Suprapubic skin (tissue), 4 donors: ENCODE data around the gene GAP43.

ENCODE experiments used
- CTCF ChIP-seq, 2 donors: fragments of 200-600 bp in 1 of 2; fragments of 450-650 bp in 1 of 2; sonication (generic) in 1 of 2; IDR thresholded peaks; one replicate each; pipeline ENCODE4 v1.5.1; 2016 to 2019; ENCODE audit warnings: antibody characterized with exemption in 2 of 2, mild to moderate bottlenecking in 1 of 2, moderate library complexity in 1 of 2
- EP300 ChIP-seq: sonication (generic); formaldehyde crosslinking; IDR thresholded peaks from one replicate; pipeline ENCODE4 v1.6.1; 2017; ENCODE audit warnings: antibody characterized with exemption
- POLR2A ChIP-seq, 2 donors: fragments of 450-650 bp; IDR thresholded peaks; one replicate each; pipeline ENCODE4 v1.6.1; 2017; ENCODE audit warnings: antibody characterized with exemption in 2 of 2, mild to moderate bottlenecking in 2 of 2, moderate library complexity in 2 of 2
- POLR2AphosphoS5 ChIP-seq, 3 donors: sonication (generic); formaldehyde crosslinking; IDR thresholded peaks; one replicate each; pipeline ENCODE4 v1.6.1; 2017; ENCODE audit warnings: antibody characterized with exemption in 3 of 3

DNA sequence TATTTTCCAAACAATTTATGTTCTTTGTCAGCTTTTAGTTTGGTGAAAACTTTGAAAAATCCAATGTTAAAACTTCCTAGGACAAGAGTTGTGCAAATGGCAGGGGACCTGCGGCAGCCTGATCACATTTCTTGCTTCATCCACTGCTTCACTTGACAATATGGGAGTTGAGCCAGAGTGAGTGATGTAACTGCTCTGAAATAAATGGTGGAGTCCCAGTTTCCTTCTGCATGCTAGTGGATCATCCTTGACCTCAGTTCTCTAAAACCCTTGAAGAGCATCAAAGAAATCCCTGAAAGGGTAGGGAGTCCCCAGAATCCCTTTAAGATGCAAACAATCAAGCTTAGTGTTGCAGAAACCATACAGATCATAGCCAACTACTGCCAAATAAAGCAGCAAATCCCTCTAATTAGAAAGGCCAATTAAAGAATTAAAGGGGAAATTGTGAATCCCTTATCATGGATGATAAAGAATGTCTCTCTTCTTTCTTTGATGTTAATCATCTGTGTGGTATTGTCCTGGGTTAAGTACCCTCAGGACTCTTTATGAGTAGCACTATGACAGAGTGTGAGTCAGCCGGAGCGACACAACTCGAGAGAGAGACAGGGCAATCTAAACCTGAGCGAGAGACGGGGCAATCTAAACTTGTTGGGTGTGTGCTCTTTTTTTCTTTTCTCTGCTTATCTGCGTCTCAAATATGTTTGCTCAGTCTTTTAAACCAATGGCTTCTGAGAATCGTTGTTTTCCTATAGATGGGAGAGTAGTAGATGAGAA is 41.8 kb upstream of the GAP43 start:
- TF ChIP-seq CTCF (IDR thresholded peaks at IDR 0.05): no peak
- TF ChIP-seq EP300: no peak
- no peak for TF ChIP-seq POLR2A (IDR thresholded peaks at IDR 0.05)
- TF ChIP-seq POLR2AphosphoS5 (IDR thresholded peaks at IDR 0.05): no peak
